Vagina (tissue), 2 donors: ENCODE results near the gene GUSB. TPM values are rescaled to one million over a fixed set of nuclear protein-coding genes. Genes with fewer than 3 reads are reported as not detected.

ENCODE experiments used
- DNase-seq, 2 donors: peaks; one replicate each; pipeline ENCODE4 v3.0.0-alpha.2; 2017; ENCODE audit errors: extremely low spot score in 2 of 2
- H3K27ac ChIP-seq: fragments of 200-600 bp; sonication (generic); one replicate; pipeline ENCODE4 v1.5.1; 2019
- H3K27me3 ChIP-seq: fragments of 200-600 bp; sonication (generic); one replicate; pipeline ENCODE4 v1.5.1; 2019
- H3K36me3 ChIP-seq, 2 donors: fragments of 200-600 bp; sonication (generic); one replicate each; pipeline ENCODE4 v1.5.1; 2017 to 2019
- H3K4me1 ChIP-seq: fragments of 200-600 bp; sonication (generic); one replicate; pipeline ENCODE4 v1.5.1; 2019
- H3K4me3 ChIP-seq, 2 donors: fragments of 200-600 bp; sonication (generic); 1 replicate in 1 of 2; 2 replicates in 1 of 2; pipeline ENCODE4 v1.5.1; 2016 to 2019
- H3K9me3 ChIP-seq: fragments of 200-600 bp; sonication (generic); one replicate; pipeline ENCODE4 v1.5.1; 2019
- POLR2A ChIP-seq, 2 donors: fragments of 450-650 bp; IDR thresholded peaks; one replicate each; pipeline ENCODE4 v1.6.1; 2017; ENCODE audit warnings: antibody characterized with exemption in 2 of 2, mild to moderate bottlenecking in 2 of 2, moderate library complexity in 2 of 2
- POLR2AphosphoS5 ChIP-seq, 2 donors: sonication (generic); formaldehyde crosslinking; IDR thresholded peaks; one replicate each; pipeline ENCODE4 v1.9.0; 2017; ENCODE audit warnings: antibody characterized with exemption in 2 of 2, mild to moderate bottlenecking in 2 of 2, low read depth in 1 of 2; ENCODE audit not compliant: insufficient read depth in 1 of 2
- intact Hi-C: fragments of 100-400 bp; cut with DNase I; formaldehyde crosslinking; loops from one replicate; pipeline ENCODE4 v1.15.1; 2023
- total RNA-seq: library from RNA; depleted of rRNA; stranded (reverse); fragments of >200 nt; gene quantifications from one replicate; pipeline ENCODE4 v1.2.3, GENCODE V29; 2016
- TF ChIP-seq, protein P1 (sequence below), 3 experiments: fragments of 450-650 bp in 2 of 3; fragments of 200-600 bp in 1 of 3; sonication (generic) in 1 of 3; IDR thresholded peaks; one replicate each; pipeline ENCODE4 v1.5.1; 2017 to 2019; ENCODE audit warnings: antibody characterized with exemption in 3 of 3, mild to moderate bottlenecking in 2 of 3, moderate library complexity in 2 of 3

Gene GUSB
- total RNA-seq, 1 donor from 2014 or later, result 34.6 TPM

DNA sequence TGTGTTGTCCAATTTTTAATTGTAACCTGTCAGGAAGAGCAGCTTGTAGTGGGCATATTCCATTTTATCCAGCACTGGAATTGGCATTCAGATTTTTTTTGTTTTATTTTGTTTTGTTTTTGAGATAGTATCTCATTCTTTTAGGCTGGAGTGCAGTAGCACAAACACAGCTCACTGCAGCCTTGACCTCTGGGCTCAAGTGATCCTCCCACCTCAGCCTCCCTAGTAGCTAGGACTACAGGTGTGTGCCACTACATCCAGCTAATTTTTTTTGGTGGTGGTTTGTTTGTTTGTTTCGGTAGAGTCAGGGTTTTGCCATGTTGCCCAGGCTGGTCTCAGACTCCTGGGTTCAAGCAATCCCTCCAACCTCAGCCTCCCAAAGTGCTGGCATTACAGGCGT is 44.7 kb downstream of the GUSB start:
- intact Hi-C loops, result no loop called here
- Histone ChIP-seq H3K27ac (no peak overlapping the region), H3K36me3 (no peaks in the 10 kb centered on the region), H3K27me3 (no peaks in the 10 kb centered on the region), H3K4me1 (no peaks in the 10 kb centered on the region), H3K9me3 (no peaks in the 10 kb centered on the region), H3K4me3 (no peak overlapping the region)
- DNase-seq, result no peak
- TF ChIP-seq, protein P1, sequence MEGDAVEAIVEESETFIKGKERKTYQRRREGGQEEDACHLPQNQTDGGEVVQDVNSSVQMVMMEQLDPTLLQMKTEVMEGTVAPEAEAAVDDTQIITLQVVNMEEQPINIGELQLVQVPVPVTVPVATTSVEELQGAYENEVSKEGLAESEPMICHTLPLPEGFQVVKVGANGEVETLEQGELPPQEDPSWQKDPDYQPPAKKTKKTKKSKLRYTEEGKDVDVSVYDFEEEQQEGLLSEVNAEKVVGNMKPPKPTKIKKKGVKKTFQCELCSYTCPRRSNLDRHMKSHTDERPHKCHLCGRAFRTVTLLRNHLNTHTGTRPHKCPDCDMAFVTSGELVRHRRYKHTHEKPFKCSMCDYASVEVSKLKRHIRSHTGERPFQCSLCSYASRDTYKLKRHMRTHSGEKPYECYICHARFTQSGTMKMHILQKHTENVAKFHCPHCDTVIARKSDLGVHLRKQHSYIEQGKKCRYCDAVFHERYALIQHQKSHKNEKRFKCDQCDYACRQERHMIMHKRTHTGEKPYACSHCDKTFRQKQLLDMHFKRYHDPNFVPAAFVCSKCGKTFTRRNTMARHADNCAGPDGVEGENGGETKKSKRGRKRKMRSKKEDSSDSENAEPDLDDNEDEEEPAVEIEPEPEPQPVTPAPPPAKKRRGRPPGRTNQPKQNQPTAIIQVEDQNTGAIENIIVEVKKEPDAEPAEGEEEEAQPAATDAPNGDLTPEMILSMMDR (IDR thresholded peaks at IDR 0.05), result no peak
- TF ChIP-seq POLR2A (IDR thresholded peaks at IDR 0.05), result no peak
- no peak for TF ChIP-seq POLR2AphosphoS5 (IDR thresholded peaks at IDR 0.05; ENCODE audit: insufficient read depth in 1 of 2, low read depth in 1 of 2)

DNA sequence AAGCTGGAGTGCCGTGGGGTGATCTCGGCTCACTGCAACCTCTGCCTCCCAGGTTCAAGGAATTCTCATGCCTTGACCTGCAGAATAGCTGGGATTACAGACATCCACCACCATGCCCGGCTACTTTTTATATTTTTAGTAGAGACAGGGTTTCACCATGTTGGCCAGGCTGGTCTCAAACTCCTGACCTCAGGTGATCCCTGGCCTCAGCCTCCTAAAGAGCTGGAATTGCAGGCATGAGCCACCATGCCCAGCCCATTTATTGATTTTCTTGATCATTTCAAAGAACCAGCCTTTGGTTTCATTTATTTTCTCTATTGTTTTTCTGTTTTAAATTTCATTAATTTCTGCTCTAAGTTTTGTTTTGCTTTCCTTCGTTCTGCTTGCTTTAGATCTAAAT is 50.3 kb downstream of the GUSB start:
- intact Hi-C loops, result no loop called here
- Histone ChIP-seq H3K4me3 (no peak overlapping the region), H3K36me3 (no peaks in the 10 kb centered on the region), H3K4me1 (no peaks in the 10 kb centered on the region), H3K27me3 (no peaks in the 10 kb centered on the region), H3K9me3 (no peaks in the 10 kb centered on the region), H3K27ac (no peak overlapping the region)
- TF ChIP-seq POLR2AphosphoS5 (IDR thresholded peaks at IDR 0.05; ENCODE audit: insufficient read depth in 1 of 2, low read depth in 1 of 2), result no peak
- no peak for TF ChIP-seq POLR2A (IDR thresholded peaks at IDR 0.05)
- TF ChIP-seq, protein P1 (IDR thresholded peaks at IDR 0.05), result no peak
- DNase-seq, result no peak

DNA sequence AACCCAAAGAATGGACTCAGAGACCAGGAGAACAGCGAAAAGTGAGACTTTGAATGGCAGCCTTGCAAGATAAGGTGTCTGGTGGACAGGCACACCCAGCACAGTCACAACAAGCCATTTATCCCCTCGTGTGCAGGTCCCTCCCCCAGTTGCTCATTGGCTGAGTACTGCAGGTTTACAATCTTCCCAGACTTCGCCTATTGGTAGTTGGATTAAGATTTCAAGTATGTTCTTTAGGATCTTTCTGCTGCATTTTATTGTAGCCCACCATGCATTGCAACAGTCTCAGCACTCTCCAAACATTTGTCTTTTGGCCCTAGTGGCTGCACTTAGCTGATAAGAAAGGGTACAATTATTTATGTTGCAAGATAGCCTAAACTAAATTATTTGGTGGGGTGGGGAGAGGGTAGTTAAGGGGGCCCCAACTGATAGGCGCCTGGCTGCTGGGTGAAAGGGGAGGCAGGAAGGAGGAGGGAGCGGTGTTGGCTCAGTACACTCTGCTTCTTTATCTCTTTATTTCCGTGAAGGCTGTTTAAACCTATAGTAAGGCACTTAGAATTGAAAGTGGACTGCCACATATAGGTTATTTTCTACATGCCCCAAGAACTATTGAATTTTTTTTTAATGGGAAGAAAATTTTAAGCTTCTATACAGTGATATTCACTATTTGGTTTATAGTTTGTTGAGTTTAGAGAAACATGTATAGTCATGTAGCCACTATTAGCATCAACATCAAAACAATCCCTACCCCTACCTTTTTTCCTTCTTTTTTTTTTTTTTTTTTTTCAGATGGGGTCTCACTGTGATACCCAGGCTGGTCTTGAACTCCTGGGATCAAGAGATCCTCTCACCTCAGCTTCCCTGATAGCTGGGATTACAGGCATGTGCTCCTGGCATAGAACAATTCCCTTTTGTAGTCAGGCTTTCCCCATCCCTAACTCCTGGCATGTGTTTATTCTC is 54.2 kb downstream of the GUSB start:
- Histone ChIP-seq H3K27ac (no peak overlapping the region), H3K4me1 (no peaks in the 10 kb centered on the region), H3K36me3 (no peaks in the 10 kb centered on the region), H3K27me3 (no peaks in the 10 kb centered on the region), H3K9me3 (no peaks in the 10 kb centered on the region), H3K4me3 (no peak overlapping the region)
- TF ChIP-seq, protein P1 (IDR thresholded peaks at IDR 0.05), result no peak
- no peak for TF ChIP-seq POLR2A (IDR thresholded peaks at IDR 0.05)
- TF ChIP-seq POLR2AphosphoS5 (IDR thresholded peaks at IDR 0.05; ENCODE audit: insufficient read depth in 1 of 2, low read depth in 1 of 2), result no peak
- intact Hi-C loops, result no loop called here
- DNase-seq, result no peak

DNA sequence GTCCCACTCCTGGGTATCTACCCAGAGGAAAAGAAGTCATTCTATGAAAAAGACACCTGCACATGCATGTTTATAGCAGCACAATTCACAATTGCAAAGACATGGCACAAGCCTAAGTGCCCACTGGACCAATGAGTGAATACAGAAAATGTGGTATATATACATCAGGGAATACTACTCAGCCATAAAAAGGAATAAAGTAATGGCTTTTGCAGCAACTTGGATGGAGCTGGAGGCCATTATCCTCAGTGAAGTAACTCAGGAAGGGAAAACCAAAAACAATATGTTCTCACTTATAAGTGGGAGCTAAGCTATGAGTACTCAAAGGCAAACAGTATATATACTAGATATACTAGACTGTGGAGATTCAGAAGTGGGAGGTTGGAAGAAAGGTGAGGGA is 55.4 kb downstream of the GUSB start:
- Histone ChIP-seq H3K9me3 (no peaks in the 10 kb centered on the region), H3K4me3 (no peak overlapping the region), H3K27ac (no peak overlapping the region), H3K4me1 (no peaks in the 10 kb centered on the region), H3K27me3 (no peaks in the 10 kb centered on the region), H3K36me3 (no peaks in the 10 kb centered on the region)
- intact Hi-C loops, result no loop called here
- DNase-seq, result no peak
- TF ChIP-seq POLR2AphosphoS5 (IDR thresholded peaks at IDR 0.05; ENCODE audit: insufficient read depth in 1 of 2, low read depth in 1 of 2), result no peak
- TF ChIP-seq, protein P1 (IDR thresholded peaks at IDR 0.05), result no peak
- no peak for TF ChIP-seq POLR2A (IDR thresholded peaks at IDR 0.05)

DNA sequence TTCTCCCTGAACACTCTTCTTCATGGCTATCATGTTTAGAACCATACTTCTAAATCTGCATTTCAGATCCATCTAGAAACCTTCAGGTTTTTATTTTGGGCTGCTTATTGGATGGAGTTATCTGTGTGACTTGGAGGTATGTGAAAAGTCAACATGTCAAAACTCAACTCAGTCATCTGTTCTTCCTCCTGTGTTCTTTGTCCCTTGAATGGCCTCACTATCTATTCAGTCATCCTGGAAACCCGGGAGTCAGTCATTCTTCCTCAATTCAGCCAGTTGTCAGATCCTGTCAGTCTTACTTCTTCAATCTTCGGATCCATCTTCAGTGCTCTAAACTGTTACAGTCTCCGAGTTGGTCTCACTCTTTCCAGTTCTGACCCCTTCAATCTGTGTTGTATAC is 57.0 kb downstream of the GUSB start:
- DNase-seq, result no peak
- Histone ChIP-seq H3K36me3 (no peaks in the 10 kb centered on the region), H3K27ac (no peak overlapping the region), H3K9me3 (no peaks in the 10 kb centered on the region), H3K4me1 (no peaks in the 10 kb centered on the region), H3K27me3 (no peaks in the 10 kb centered on the region), H3K4me3 (no peak overlapping the region)
- intact Hi-C loops, result no loop called here
- TF ChIP-seq, protein P1 (IDR thresholded peaks at IDR 0.05), result no peak
- TF ChIP-seq POLR2AphosphoS5 (IDR thresholded peaks at IDR 0.05; ENCODE audit: insufficient read depth in 1 of 2, low read depth in 1 of 2) (no peak), POLR2A (IDR thresholded peaks at IDR 0.05) (no peak)
